B cell (primary cell): Measurements from ENCODE around the gene PPP3R1. TPM values are rescaled to one million over a fixed set of nuclear protein-coding genes. Genes with fewer than 3 reads are reported as not detected.

ENCODE experiments used
- ATAC-seq: fragments of 200-7000 bp; cut with Tn5 transposase; one replicate; pipeline ENCODE4 v1.10.0; 2021; ENCODE audit warnings: low read depth, mild to moderate bottlenecking, moderate number of reproducible peaks, moderate library complexity
- CTCF ChIA-PET: fragments of 350-600 bp; sonication (Branson Sonifier 250); formaldehyde crosslinking; loops from one replicate; lab custom pipeline; 2021; ENCODE audit warnings: antibody characterized with exemption, inconsistent platforms; lab: Charles Lee
- POLR2A ChIA-PET: fragments of 350-600 bp; sonication (Branson Sonifier 250); formaldehyde crosslinking; loops from one replicate; lab custom pipeline; 2021; ENCODE audit warnings: antibody characterized with exemption; lab: Charles Lee
- DNase-seq: peaks from one replicate; pipeline ENCODE4 v3.0.0; 2013
- H2AFZ ChIP-seq: 2 replicates; pipeline ENCODE4 v1.6.1; 2012; ENCODE audit warnings: mild to moderate bottlenecking, low read depth, low read length; ENCODE audit not compliant: insufficient read depth, poor library complexity, severe bottlenecking
- H3K27ac ChIP-seq, 2 donors: 1 replicate in 1 of 2; 2 replicates in 1 of 2; pipeline ENCODE4 v1.5.1; 2012 to 2013; ENCODE audit warnings: low read length in 2 of 2, mild to moderate bottlenecking in 2 of 2, moderate library complexity in 1 of 2
- H3K27me3 ChIP-seq, 4 experiments: fragments of 200-600 bp in 1 of 4; sonication (generic) in 1 of 4; replicated peaks in 1 of 4; 1 replicate in 2 of 4; 2 replicates in 2 of 4; pipeline versions ENCODE4 v1.6.1 to v1.7.0; 2013 to 2016; ENCODE audit warnings: low read length in 3 of 4, mild to moderate bottlenecking in 2 of 4, mixed read lengths in 1 of 4, moderate library complexity in 1 of 4; ENCODE audit not compliant: insufficient read depth in 4 of 4, control insufficient read depth in 3 of 4; ENCODE audit errors: control extremely low read depth in 1 of 4
- H3K36me3 ChIP-seq, 2 experiments: replicated peaks in 1 of 2; 1 replicate in 1 of 2; 2 replicates in 1 of 2; pipeline versions ENCODE4 v1.6.1 to v1.7.1; 2013; ENCODE audit warnings: low read length in 1 of 2; ENCODE audit not compliant: insufficient read depth in 2 of 2, control insufficient read depth in 1 of 2; ENCODE audit errors: control extremely low read depth in 1 of 2, extremely low read depth in 1 of 2
- H3K4me1 ChIP-seq, 2 donors: fragments of 200-600 bp in 1 of 2; sonication (generic) in 1 of 2; 1 replicate in 1 of 2; 2 replicates in 1 of 2; pipeline versions ENCODE4 v1.5.1 to v1.6.1; 2013 to 2017; ENCODE audit warnings: low read length in 2 of 2; ENCODE audit not compliant: control insufficient read depth in 2 of 2, insufficient read depth in 2 of 2
- H3K4me2 ChIP-seq: replicated peaks from 2 replicates; pipeline ENCODE3; 2012; ENCODE audit warnings: mild to moderate bottlenecking, low read depth, low read length; ENCODE audit not compliant: poor library complexity, severe bottlenecking
- H3K4me3 ChIP-seq, 5 experiments: fragments of 200-600 bp in 1 of 5; sonication (generic) in 1 of 5; 1 replicate in 3 of 5; 2 replicates in 2 of 5; pipeline versions ENCODE4 v1.5.1 to v1.7.0; 2011 to 2016; ENCODE audit warnings: low read length in 4 of 5, mild to moderate bottlenecking in 4 of 5, low read depth in 2 of 5, control low read depth in 1 of 5, moderate library complexity in 1 of 5; ENCODE audit not compliant: insufficient read depth in 1 of 5; ENCODE audit errors: control extremely low read depth in 1 of 5, extremely low read depth in 1 of 5
- H3K79me2 ChIP-seq: fragments of 200-600 bp; sonication (generic); one replicate; pipeline ENCODE4 v1.6.0; 2016; ENCODE audit warnings: low read length; ENCODE audit not compliant: control insufficient read depth, insufficient read depth
- H3K9ac ChIP-seq: fragments of 200-600 bp; sonication (generic); 2 replicates; pipeline ENCODE4 v1.6.1; 2017; ENCODE audit warnings: mild to moderate bottlenecking, low read length, moderate library complexity
- H3K9me3 ChIP-seq, 3 donors: one replicate each; pipeline versions ENCODE4 v1.6.1 to v1.7.1; 2013; ENCODE audit warnings: low read length in 2 of 3; ENCODE audit not compliant: control insufficient read depth in 2 of 3, insufficient read depth in 1 of 3; ENCODE audit errors: control extremely low read depth in 1 of 3
- H4K20me1 ChIP-seq: 2 replicates; pipeline ENCODE4 v1.6.0; 2012; ENCODE audit warnings: mild to moderate bottlenecking, low read length; ENCODE audit not compliant: insufficient read depth, control insufficient read depth, poor library complexity, severe bottlenecking
- H3K27ac Mint-ChIP-seq: one replicate; pipeline ENCODE4 v1.8.0; 2021; ENCODE audit warnings: mixed read lengths
- H3K27me3 Mint-ChIP-seq: one replicate; pipeline ENCODE4 v1.8.0; 2021; ENCODE audit warnings: mixed read lengths
- H3K4me1 Mint-ChIP-seq: one replicate; pipeline ENCODE4 v1.8.0; 2021; ENCODE audit warnings: mixed read lengths
- H3K4me3 Mint-ChIP-seq: one replicate; pipeline ENCODE4 v1.8.0; 2021; ENCODE audit warnings: mixed read lengths
- H3K9me3 Mint-ChIP-seq: one replicate; pipeline ENCODE4 v1.8.0; 2022; ENCODE audit warnings: mixed read lengths; ENCODE audit not compliant: insufficient read depth
- CTCF ChIP-seq: fragments of 200-600 bp; IDR thresholded peaks from one replicate; pipeline ENCODE4 v1.8.0; 2022; ENCODE audit warnings: antibody characterized with exemption, mild to moderate bottlenecking
- EZH2 ChIP-seq: IDR thresholded peaks from 2 replicates; pipeline ENCODE4 v1.6.1; 2012; ENCODE audit warnings: borderline replicate concordance, low read depth, mild to moderate bottlenecking, moderate library complexity, low read length; ENCODE audit not compliant: insufficient read depth, poor library complexity, severe bottlenecking
- WGBS: methylation state at CpG from one replicate; pipeline ENCODE4 v1.1.5; 2013; ENCODE audit warnings: missing lambda C conversion rate; ENCODE audit not compliant: insufficient coverage; 5-methylcytosine and 5-hydroxymethylcytosine counted together
- intact Hi-C: fragments of 100-400 bp; cut with micrococcal nuclease; formaldehyde crosslinking; loops from one replicate; pipeline ENCODE4 v1.10.0; 2022
- polyA plus RNA-seq: library from polyadenylated mRNA; depleted of rRNA; stranded (reverse); fragments of >200 nt; gene quantifications from 2 replicates; pipeline ENCODE4 v1.2.3, GENCODE V29; 2012
- total RNA-seq, 2 donors: library from RNA; stranded (reverse); fragments of 120-200 nt in 1 of 2; gene quantifications; 1 replicate in 1 of 2; 2 replicates in 1 of 2; pipeline versions ENCODE4 v1.2.3 to v1.2.4, GENCODE V29; 2013 to 2022

The PPP3R1 gene
- total and polyA plus RNA-seq, 2 donors (not counting 1 experiment from before 2014, with no cell fraction given): 17.9 to 55.6 TPM

GRCh38 chr2:68216454-68217310, 35.6 kb downstream of the PPP3R1 start:
- DNase-seq (no peak), ATAC-seq (no peak)
- peaks cover 83% of the 10 kb centered on the region for H3K4me1 Mint-ChIP-seq
- no CpG with 5 or more reads among the region's 2 CpGs for WGBS
- Histone ChIP-seq H4K20me1 (peaks cover 76% of the 10 kb centered on the region), H2AFZ (no peak overlapping the region), H3K9ac (no peak overlapping the region), H3K4me3 (no peak overlapping the region), H3K9me3 (peaks cover 0 to 5% (median 2%) of the 10 kb centered on the region in 3 donors), H3K27ac (no peak overlapping the region), H3K36me3 (peaks cover 1 to 26% of the 10 kb centered on the region in 2 experiments), H3K79me2 (peaks cover 99% of the 10 kb centered on the region), H3K4me1 (peaks cover 18 to 37% of the 10 kb centered on the region in 2 donors), H3K27me3 (no peaks in the 10 kb centered on the region), H3K4me2 (no peak overlapping the region)
- ChIA-PET CTCF (interaction anchor here (0.9 to 3.3 kb wide), 4 partner anchors 9 to 31 kb away, joined by 3 to 21 read pairs (median 3); no protein-coding TSS in a partner anchor), POLR2A (no interaction called here)
- intact Hi-C loops: no loop called here
- peak overlapping the region; percentile 18 for H3K4me3 Mint-ChIP-seq
- no peaks in the 10 kb centered on the region for H3K27me3 Mint-ChIP-seq
- peak overlapping the region; percentile 37 for H3K27ac Mint-ChIP-seq
- TF ChIP-seq CTCF: no peak
- TF ChIP-seq EZH2: no peak
- no peaks in the 10 kb centered on the region for H3K9me3 Mint-ChIP-seq

GRCh38 chr2:68214381-68214780, 38.0 kb downstream of the PPP3R1 start:
- Mint-ChIP-seq H3K4me3 (peak overlapping the region; percentile 46), H3K4me1 (peaks cover 73% of the 10 kb centered on the region), H3K27me3 (no peaks in the 10 kb centered on the region), H3K9me3 (no peaks in the 10 kb centered on the region), H3K27ac (peak overlapping the region; percentile 27)
- DNase-seq (no peak), ATAC-seq (peak; percentile 28)
- Histone ChIP-seq H3K4me1 (peaks cover 12 to 28% of the 10 kb centered on the region in 2 donors), H3K4me2 (no peak overlapping the region), H3K79me2 (peaks cover 98% of the 10 kb centered on the region), H3K36me3 (peaks cover 0 to 34% of the 10 kb centered on the region in 2 experiments), H3K27me3 (no peaks in the 10 kb centered on the region), H2AFZ (no peak overlapping the region), H4K20me1 (peaks cover 61% of the 10 kb centered on the region), H3K9ac (no peak overlapping the region), H3K4me3 (no peak overlapping the region), H3K9me3 (no peaks in the 10 kb centered on the region), H3K27ac (no peak overlapping the region)
- intact Hi-C loops: loop anchor here (2.0 kb wide), 1 partner anchor 16 kb away; no protein-coding TSS in a partner anchor
- POLR2A ChIA-PET: no interaction called here
- WGBS: 55% methylated on average over 2 of the region's 5 CpGs
- TF ChIP-seq EZH2: no peak
- no peak for TF ChIP-seq CTCF
- CTCF ChIA-PET: interaction anchor here (1.2 to 1.4 kb wide), 2 partner anchors 25 to 227 kb away, joined by 3 to 4 read pairs; no protein-coding TSS in a partner anchor
